ENCODE data around the gene EPB41L4A. TPM values are rescaled to one million over a fixed set of nuclear protein-coding genes. Genes with fewer than 3 reads are reported as not detected.

Gene EPB41L4A
- total RNA-seq, 1 donor from 2014 or later = 37.7 TPM

DNA sequence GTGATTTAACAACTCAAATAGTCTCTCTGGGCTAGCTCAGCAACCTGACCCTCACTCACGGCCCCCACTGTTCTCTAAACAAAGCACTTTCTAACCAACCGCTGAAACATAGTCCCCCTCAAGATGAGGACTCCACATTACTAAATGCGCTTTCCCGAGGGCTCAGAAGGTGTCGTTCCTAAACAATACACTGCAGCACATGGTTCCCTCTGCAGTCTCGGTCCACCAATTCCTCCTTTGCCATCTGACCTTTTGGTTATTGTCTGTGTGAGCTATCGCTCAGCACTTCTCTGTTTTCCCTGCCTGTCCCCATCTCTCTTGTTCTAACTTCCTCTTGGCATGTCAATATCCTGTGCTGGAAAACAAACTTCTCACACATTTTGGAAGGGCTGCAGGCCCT is 7.2 kb downstream of the EPB41L4A start:
- DNase-seq (ENCODE audit: low spot score, unreplicated experiment) = no peak
- TF ChIP-seq, protein P1, sequence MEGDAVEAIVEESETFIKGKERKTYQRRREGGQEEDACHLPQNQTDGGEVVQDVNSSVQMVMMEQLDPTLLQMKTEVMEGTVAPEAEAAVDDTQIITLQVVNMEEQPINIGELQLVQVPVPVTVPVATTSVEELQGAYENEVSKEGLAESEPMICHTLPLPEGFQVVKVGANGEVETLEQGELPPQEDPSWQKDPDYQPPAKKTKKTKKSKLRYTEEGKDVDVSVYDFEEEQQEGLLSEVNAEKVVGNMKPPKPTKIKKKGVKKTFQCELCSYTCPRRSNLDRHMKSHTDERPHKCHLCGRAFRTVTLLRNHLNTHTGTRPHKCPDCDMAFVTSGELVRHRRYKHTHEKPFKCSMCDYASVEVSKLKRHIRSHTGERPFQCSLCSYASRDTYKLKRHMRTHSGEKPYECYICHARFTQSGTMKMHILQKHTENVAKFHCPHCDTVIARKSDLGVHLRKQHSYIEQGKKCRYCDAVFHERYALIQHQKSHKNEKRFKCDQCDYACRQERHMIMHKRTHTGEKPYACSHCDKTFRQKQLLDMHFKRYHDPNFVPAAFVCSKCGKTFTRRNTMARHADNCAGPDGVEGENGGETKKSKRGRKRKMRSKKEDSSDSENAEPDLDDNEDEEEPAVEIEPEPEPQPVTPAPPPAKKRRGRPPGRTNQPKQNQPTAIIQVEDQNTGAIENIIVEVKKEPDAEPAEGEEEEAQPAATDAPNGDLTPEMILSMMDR (IDR thresholded peaks at IDR 0.05; ENCODE audit: unreplicated experiment) = no peak
- Mint-ChIP-seq H3K4me3 (ENCODE audit: low read depth) (no peak overlapping the region), H3K36me3 (ENCODE audit: insufficient read depth) (peaks cover 4% of the 10 kb centered on the region), H3K27ac (no peak overlapping the region), H3K4me1 (ENCODE audit: low read depth) (peaks cover 52% of the 10 kb centered on the region), H3K9me3 (ENCODE audit: low read depth) (no peaks in the 10 kb centered on the region), H3K27me3 (no peaks in the 10 kb centered on the region)

DNA sequence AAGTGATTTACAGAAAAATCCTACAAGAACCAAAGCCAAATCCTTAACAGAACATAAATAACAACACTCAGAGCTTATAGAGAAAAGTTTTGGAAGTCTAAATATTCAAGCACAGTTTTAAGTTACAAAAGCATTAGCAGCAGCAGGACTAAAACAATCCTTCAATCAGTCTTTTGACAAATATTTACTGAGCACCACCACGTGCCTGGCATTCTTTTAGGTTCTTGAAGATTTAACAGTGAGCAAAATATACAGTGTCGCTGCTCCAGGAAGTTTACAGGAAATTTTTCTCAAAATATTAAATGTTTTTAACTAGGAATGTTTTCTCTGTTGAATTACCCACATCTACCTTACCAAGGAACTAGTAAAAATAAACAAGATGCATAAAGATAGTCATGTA is 11.4 kb downstream of the EPB41L4A start:
- no peaks in the 10 kb centered on the region for H3K9me3 Mint-ChIP-seq (ENCODE audit: low read depth)
- H3K27ac Mint-ChIP-seq = no peak overlapping the region
- TF ChIP-seq, protein P1 (IDR thresholded peaks at IDR 0.05; ENCODE audit: unreplicated experiment) = no peak
- no peak overlapping the region for H3K4me3 Mint-ChIP-seq (ENCODE audit: low read depth)
- no peak for DNase-seq (ENCODE audit: low spot score, unreplicated experiment)
- peaks cover 4% of the 10 kb centered on the region for H3K36me3 Mint-ChIP-seq (ENCODE audit: insufficient read depth)
- peaks cover 34% of the 10 kb centered on the region for H3K4me1 Mint-ChIP-seq (ENCODE audit: low read depth)
- H3K27me3 Mint-ChIP-seq = no peaks in the 10 kb centered on the region

DNA sequence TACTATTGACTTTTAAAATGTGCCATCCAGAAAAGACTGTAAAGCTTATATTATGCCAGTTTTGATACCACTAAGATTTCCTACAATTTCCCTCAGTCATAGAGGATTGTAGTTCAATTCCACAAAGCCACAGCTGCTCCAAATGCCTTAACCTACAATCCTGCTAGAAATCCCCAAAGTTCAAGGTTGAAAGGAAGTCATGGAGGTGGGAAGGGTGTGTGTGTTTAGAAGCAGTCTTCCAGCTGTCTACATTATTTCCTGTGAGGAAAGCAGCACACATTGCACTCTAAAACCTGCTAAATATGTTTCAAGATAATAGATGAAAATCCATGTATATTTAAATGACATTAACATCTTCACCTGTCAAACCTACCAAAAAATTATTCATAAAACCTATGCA is 11.8 kb downstream of the EPB41L4A start:
- Mint-ChIP-seq H3K4me3 (ENCODE audit: low read depth) (no peak overlapping the region), H3K4me1 (ENCODE audit: low read depth) (peaks cover 30% of the 10 kb centered on the region), H3K36me3 (ENCODE audit: insufficient read depth) (peaks cover 4% of the 10 kb centered on the region), H3K27me3 (no peaks in the 10 kb centered on the region), H3K27ac (no peak overlapping the region), H3K9me3 (ENCODE audit: low read depth) (no peaks in the 10 kb centered on the region)
- DNase-seq (ENCODE audit: low spot score, unreplicated experiment) = no peak
- TF ChIP-seq, protein P1 (IDR thresholded peaks at IDR 0.05; ENCODE audit: unreplicated experiment) = no peak

DNA sequence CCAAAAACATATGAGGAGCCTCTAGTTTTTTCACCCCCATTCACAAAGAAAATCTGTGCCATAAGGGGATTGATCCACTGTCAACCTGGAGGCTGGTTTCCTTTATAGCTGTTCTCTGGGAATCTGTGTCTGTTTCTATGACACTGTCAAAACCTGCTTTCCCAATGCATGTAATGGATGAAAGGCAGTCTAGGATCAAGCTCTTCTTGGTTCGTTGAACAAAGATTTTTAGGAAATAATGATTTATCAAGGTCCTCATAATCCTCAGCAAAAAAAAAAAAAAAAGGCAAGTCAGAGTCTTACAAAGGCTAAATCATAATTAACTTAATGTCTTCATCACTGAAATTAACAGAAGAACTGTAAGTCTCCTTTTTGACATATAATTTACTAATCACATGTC is 16.0 kb downstream of the EPB41L4A start:
- TF ChIP-seq, protein P1 (IDR thresholded peaks at IDR 0.05; ENCODE audit: unreplicated experiment) = no peak
- DNase-seq (ENCODE audit: low spot score, unreplicated experiment) = no peak
- H3K4me1 Mint-ChIP-seq (ENCODE audit: low read depth) = peaks cover 11% of the 10 kb centered on the region
- no peaks in the 10 kb centered on the region for H3K27me3 Mint-ChIP-seq
- no peak overlapping the region for H3K4me3 Mint-ChIP-seq (ENCODE audit: low read depth)
- no peak overlapping the region for H3K27ac Mint-ChIP-seq
- no peaks in the 10 kb centered on the region for H3K9me3 Mint-ChIP-seq (ENCODE audit: low read depth)
- peaks cover 11% of the 10 kb centered on the region for H3K36me3 Mint-ChIP-seq (ENCODE audit: insufficient read depth)

DNA sequence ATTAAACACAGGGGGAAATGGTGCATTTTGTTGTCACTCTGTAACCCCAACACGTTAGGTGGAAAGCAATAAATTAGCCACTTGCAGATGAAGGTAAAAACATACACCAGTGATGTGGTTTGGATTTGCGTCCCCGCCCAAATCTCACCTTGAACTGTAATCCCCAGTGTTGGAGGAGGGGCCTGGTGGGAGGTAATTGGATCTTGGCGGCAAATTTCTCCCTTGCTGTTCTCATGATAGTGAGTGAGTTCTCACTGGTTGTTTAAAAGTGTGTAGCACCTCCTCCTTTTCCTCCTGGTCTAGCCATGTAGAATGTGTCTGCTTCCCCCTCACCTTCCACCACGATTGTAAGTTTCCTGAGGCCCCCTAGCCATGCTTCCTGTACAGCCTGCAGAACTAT is 17.2 kb downstream of the EPB41L4A start:
- H3K9me3 Mint-ChIP-seq (ENCODE audit: low read depth) = no peaks in the 10 kb centered on the region
- peaks cover 8% of the 10 kb centered on the region for H3K4me1 Mint-ChIP-seq (ENCODE audit: low read depth)
- H3K4me3 Mint-ChIP-seq (ENCODE audit: low read depth) = no peak overlapping the region
- no peak overlapping the region for H3K27ac Mint-ChIP-seq
- H3K27me3 Mint-ChIP-seq = no peaks in the 10 kb centered on the region
- TF ChIP-seq, protein P1 (IDR thresholded peaks at IDR 0.05; ENCODE audit: unreplicated experiment) = no peak
- DNase-seq (ENCODE audit: low spot score, unreplicated experiment) = no peak
- H3K36me3 Mint-ChIP-seq (ENCODE audit: insufficient read depth) = peaks cover 11% of the 10 kb centered on the region

Measured in progenitor cell of endocrine pancreas (in vitro differentiated cells).